Astrocyte (in vitro differentiated cells and primary cell): ENCODE measurements around the gene C1QL2. TPM values are rescaled to one million over a fixed set of nuclear protein-coding genes. Genes with fewer than 3 reads are reported as not detected.

Source experiments
- DNase-seq: peaks from one replicate; pipeline ENCODE4 v3.0.0-alpha.2; 2010; ENCODE audit warnings: low read depth
- FAIRE-seq: peaks from 2 replicates; lab custom pipeline; 2011; peaks lifted over from hg19 to GRCh38; lab: Jason Lieb, UNC
- H2AFZ ChIP-seq: 2 replicates; pipeline ENCODE4 v1.6.0; 2012; ENCODE audit warnings: low read depth, low read length, inconsistent platforms
- H3K27ac ChIP-seq: 2 replicates; pipeline ENCODE4 v1.5.1; 2011; ENCODE audit warnings: low read depth, low read length, inconsistent platforms
- H3K27me3 ChIP-seq: 2 replicates; pipeline ENCODE4 v1.6.0; 2011; ENCODE audit warnings: low read length, inconsistent platforms; ENCODE audit not compliant: insufficient read depth
- H3K36me3 ChIP-seq: 2 replicates; pipeline ENCODE4 v1.5.1; 2011; ENCODE audit warnings: low read length, inconsistent platforms; ENCODE audit not compliant: insufficient read depth
- H3K4me1 ChIP-seq: 2 replicates; pipeline ENCODE4 v1.5.1; 2011; ENCODE audit warnings: low read length, inconsistent platforms; ENCODE audit not compliant: insufficient read depth
- H3K4me2 ChIP-seq: 2 replicates; pipeline ENCODE4 v1.6.0; 2012; ENCODE audit warnings: low read length, inconsistent platforms
- H3K4me3 ChIP-seq: 2 replicates; pipeline ENCODE4 v1.5.1; 2011; ENCODE audit warnings: low read depth, mild to moderate bottlenecking, low read length, inconsistent platforms; ENCODE audit not compliant: insufficient read depth
- H3K79me2 ChIP-seq: 2 replicates; pipeline ENCODE4 v1.6.0; 2012; ENCODE audit warnings: mild to moderate bottlenecking, low read length, inconsistent platforms; ENCODE audit not compliant: insufficient read depth
- H3K9ac ChIP-seq: 2 replicates; pipeline ENCODE4 v1.6.0; 2012; ENCODE audit warnings: mild to moderate bottlenecking, low read length, inconsistent platforms
- H3K9me3 ChIP-seq: 2 replicates; pipeline ENCODE4 v1.5.1; 2012; ENCODE audit warnings: low read depth, mild to moderate bottlenecking, low read length, inconsistent platforms; ENCODE audit not compliant: insufficient read depth
- H4K20me1 ChIP-seq: 2 replicates; pipeline ENCODE4 v1.6.0; 2012; ENCODE audit warnings: low read length, inconsistent platforms; ENCODE audit not compliant: insufficient read depth
- H3K27ac Mint-ChIP-seq: one replicate; pipeline ENCODE4 v1.8.0; 2021; ENCODE audit warnings: mild to moderate bottlenecking, mixed read lengths; ENCODE audit not compliant: unreplicated experiment
- H3K27me3 Mint-ChIP-seq: one replicate; pipeline ENCODE4 v1.8.0; 2021; ENCODE audit warnings: low read depth, mixed read lengths; ENCODE audit not compliant: unreplicated experiment
- H3K36me3 Mint-ChIP-seq: one replicate; pipeline ENCODE4 v1.8.0; 2021; ENCODE audit warnings: low read depth, mixed read lengths; ENCODE audit not compliant: unreplicated experiment
- H3K4me1 Mint-ChIP-seq: one replicate; pipeline ENCODE4 v1.8.0; 2021; ENCODE audit warnings: low read depth, mixed read lengths; ENCODE audit not compliant: unreplicated experiment
- H3K4me3 Mint-ChIP-seq: one replicate; pipeline ENCODE4 v1.8.0; 2021; ENCODE audit warnings: mild to moderate bottlenecking, moderate library complexity, mixed read lengths; ENCODE audit not compliant: unreplicated experiment
- H3K9me3 Mint-ChIP-seq: one replicate; pipeline ENCODE4 v1.8.0; 2021; ENCODE audit warnings: mild to moderate bottlenecking, mixed read lengths; ENCODE audit not compliant: unreplicated experiment
- EZH2 ChIP-seq: IDR thresholded peaks from 2 replicates; pipeline ENCODE4 v1.6.1; 2012; ENCODE audit warnings: mild to moderate bottlenecking, low read length, inconsistent platforms; ENCODE audit not compliant: insufficient read depth
- total RNA-seq: library from RNA; stranded (reverse); gene quantifications from 2 replicates; pipeline ENCODE4 v1.2.1, GENCODE V29; 2021
- TF ChIP-seq, protein P1 (sequence below): IDR thresholded peaks from 2 replicates; pipeline ENCODE4 v1.5.1; 2011; ENCODE audit warnings: low read depth, mild to moderate bottlenecking, inconsistent platforms, low read length, moderate library complexity; ENCODE audit not compliant: insufficient read depth

C1QL2 gene
- total RNA-seq, 1 donor from 2014 or later: 0.20 TPM

DNA sequence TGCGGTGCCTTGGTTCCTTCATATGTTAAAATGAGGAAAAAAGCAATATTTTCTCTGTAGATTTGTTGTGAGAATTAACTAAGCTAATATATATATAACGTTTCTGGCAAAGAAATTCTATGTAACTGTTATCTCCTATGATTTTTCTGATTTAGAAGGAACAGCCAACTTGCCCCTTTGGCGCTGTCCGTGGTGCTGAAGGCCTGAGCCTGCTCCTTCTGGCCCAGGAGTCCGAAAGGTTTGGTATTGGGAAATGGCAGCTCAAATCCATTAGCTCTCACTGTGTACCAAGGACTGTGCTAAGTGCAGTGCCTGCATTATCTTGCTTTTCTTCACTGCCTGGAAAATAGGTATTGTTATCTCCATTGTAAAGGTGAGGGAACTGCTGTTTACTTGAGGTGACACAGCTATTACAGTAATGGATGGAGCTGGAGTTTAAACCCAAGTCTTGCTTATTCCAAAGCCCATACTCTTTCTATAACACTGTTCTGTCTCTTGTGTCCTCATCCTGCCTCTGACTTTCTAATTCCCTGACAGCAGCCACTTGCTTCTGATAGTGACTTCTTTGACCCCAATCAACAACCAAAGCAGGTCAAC, 52.2 kb downstream of the C1QL2 start:
- peaks cover 50% of the 10 kb centered on the region for H3K27me3 Mint-ChIP-seq
- no peak for FAIRE-seq

More for the DNA sequence above, 52.2 kb downstream of the C1QL2 start:
- Mint-ChIP-seq H3K36me3 (no peaks in the 10 kb centered on the region), H3K4me1 (no peaks in the 10 kb centered on the region), H3K27ac (no peak overlapping the region), H3K9me3 (peaks cover 20% of the 10 kb centered on the region), H3K4me3 (no peak overlapping the region)
- Histone ChIP-seq H3K36me3 (no peaks in the 10 kb centered on the region), H3K79me2 (no peaks in the 10 kb centered on the region), H2AFZ (no peak overlapping the region), H3K4me2 (no peak overlapping the region), H3K27me3 (no peaks in the 10 kb centered on the region), H3K4me3 (no peak overlapping the region), H3K27ac (no peak overlapping the region), H3K4me1 (no peaks in the 10 kb centered on the region), H3K9ac (no peak overlapping the region), H3K9me3 (no peaks in the 10 kb centered on the region), H4K20me1 (no peaks in the 10 kb centered on the region)
- peak; percentile 7 for DNase-seq
- TF ChIP-seq, protein P1, sequence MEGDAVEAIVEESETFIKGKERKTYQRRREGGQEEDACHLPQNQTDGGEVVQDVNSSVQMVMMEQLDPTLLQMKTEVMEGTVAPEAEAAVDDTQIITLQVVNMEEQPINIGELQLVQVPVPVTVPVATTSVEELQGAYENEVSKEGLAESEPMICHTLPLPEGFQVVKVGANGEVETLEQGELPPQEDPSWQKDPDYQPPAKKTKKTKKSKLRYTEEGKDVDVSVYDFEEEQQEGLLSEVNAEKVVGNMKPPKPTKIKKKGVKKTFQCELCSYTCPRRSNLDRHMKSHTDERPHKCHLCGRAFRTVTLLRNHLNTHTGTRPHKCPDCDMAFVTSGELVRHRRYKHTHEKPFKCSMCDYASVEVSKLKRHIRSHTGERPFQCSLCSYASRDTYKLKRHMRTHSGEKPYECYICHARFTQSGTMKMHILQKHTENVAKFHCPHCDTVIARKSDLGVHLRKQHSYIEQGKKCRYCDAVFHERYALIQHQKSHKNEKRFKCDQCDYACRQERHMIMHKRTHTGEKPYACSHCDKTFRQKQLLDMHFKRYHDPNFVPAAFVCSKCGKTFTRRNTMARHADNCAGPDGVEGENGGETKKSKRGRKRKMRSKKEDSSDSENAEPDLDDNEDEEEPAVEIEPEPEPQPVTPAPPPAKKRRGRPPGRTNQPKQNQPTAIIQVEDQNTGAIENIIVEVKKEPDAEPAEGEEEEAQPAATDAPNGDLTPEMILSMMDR: no peak
- TF ChIP-seq EZH2: no peak

Other genes starting within 250 kb of the C1QL2 start
- not detected in 2 replicates for gene MARCO, start 216.6 kb downstream of the C1QL2 start, total RNA-seq
- gene STEAP3, start 65.1 kb upstream of the C1QL2 start, total RNA-seq: 38.8 and 43.1 TPM in 2 replicates
- 8.1 and 9.2 TPM in 2 replicates for gene C2orf76, start 208.1 kb upstream of the C1QL2 start, total RNA-seq
- gene DBI, start 208.2 kb upstream of the C1QL2 start, total RNA-seq: 101 and 126 TPM in 2 replicates